Stimulated activated CD4-positive, alpha-beta T cell treated with anti-CD3 and anti-CD28 coated beads, Interleukin-4, amount 100 ng/mL, for 1 hour (primary cell): Measurements from ENCODE around the gene TDRD9.
A peak's percentile ranks its signal among the peaks of the same experiment; 100 is the strongest.

Experiments used
- DNase-seq: peaks from one replicate; pipeline ENCODE4 v3.0.0-alpha.2; 2020

TDRD9 gene

GRCh38 chr14:104093366-104094055 is 165.3 kb downstream of the TDRD9 start:
- DNase-seq = no peak

GRCh38 chr14:104094056-104094708 is 165.9 kb downstream of the TDRD9 start:
- no peak for DNase-seq

- DNase-seq = peak; percentile 79
Measured at GRCh38 chr14:104094709-104095425, 166.6 kb downstream of the TDRD9 start.

GRCh38 chr14:104095426-104096310 is 167.4 kb downstream of the TDRD9 start:
- no peak for DNase-seq

- DNase-seq = no peak
Measured at GRCh38 chr14:104096318-104096717, 168.1 kb downstream of the TDRD9 start.

GRCh38 chr14:104096751-104097700 is 168.8 kb downstream of the TDRD9 start:
- no peak for DNase-seq

- DNase-seq = no peak
Measured at GRCh38 chr14:104098272-104099095, 170.2 kb downstream of the TDRD9 start.

GRCh38 chr14:104099096-104100041 is 171.1 kb downstream of the TDRD9 start:
- DNase-seq = no peak

GRCh38 chr14:104100171-104101085 is 172.2 kb downstream of the TDRD9 start:
- DNase-seq = no peak

- DNase-seq = no peak
Measured at GRCh38 chr14:104101086-104101621, 172.9 kb downstream of the TDRD9 start.

- no peak for DNase-seq
Measured at GRCh38 chr14:104101651-104102281, 173.5 kb downstream of the TDRD9 start.
